Amniotic stem cell (primary cell): ENCODE results near the gene SLC35A5.
"Not testable (repeated sequence)": the region's sequence is repeated elsewhere in the genome, so short reads cannot be mapped to it uniquely, and the experiment has no call there.

Source experiments
- DNase-seq: peaks from one replicate; lab custom pipeline; 2025; lab: John Stamatoyannopoulos, UW

SLC35A5 gene

GRCh38 chr3:112561734-112562529 is at the start of gene SLC35A5, which contains the start of gene ATG3:
Gene SLC35A5, plus strand, starts transcription at chr3:112562045. Its CDS starts 1,359 bp downstream, at chr3:112563404.
Gene ATG3, minus strand, starts transcription at chr3:112561962. Its CDS starts 434 bp downstream, at chr3:112561528.
- DNase-seq, result peak; percentile 96

- DNase-seq, result no peak
These were observed 49.5 kb upstream of the SLC35A5 start for GRCh38 chr3:112512320-112512719.

- no peak for DNase-seq
These were observed 47.2 kb upstream of the SLC35A5 start for GRCh38 chr3:112514527-112515128.

- not testable (repeated sequence) for DNase-seq
These were observed 42.9 kb upstream of the SLC35A5 start for GRCh38 chr3:112518970-112519369.

GRCh38 chr3:112519424-112520001 is 42.3 kb upstream of the SLC35A5 start:
- peak; percentile 10 for DNase-seq

GRCh38 chr3:112524127-112524526 is 37.7 kb upstream of the SLC35A5 start:
- not testable (repeated sequence) for DNase-seq

DNA sequence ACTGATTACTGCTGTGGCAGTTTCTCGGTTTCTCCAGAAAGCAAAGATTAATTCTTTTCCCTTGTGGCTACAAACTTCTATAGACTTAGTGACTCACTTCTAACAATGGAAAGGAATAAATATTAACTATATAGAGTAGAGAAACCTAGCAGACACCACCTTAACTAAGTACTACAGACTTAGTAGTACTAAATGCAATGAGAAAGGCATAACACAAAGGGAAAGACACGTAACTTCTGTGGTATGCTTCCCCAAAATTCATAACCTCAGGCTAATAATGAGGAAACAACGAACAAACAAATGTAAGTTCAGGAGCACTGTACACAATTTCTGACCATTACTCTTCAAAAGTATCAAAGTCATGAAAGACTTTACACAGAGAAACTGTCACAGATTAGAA is 31.3 kb upstream of the SLC35A5 start:
- no peak for DNase-seq

- no peak for DNase-seq
These were observed 30.5 kb upstream of the SLC35A5 start for GRCh38 chr3:112531358-112531781.

DNA sequence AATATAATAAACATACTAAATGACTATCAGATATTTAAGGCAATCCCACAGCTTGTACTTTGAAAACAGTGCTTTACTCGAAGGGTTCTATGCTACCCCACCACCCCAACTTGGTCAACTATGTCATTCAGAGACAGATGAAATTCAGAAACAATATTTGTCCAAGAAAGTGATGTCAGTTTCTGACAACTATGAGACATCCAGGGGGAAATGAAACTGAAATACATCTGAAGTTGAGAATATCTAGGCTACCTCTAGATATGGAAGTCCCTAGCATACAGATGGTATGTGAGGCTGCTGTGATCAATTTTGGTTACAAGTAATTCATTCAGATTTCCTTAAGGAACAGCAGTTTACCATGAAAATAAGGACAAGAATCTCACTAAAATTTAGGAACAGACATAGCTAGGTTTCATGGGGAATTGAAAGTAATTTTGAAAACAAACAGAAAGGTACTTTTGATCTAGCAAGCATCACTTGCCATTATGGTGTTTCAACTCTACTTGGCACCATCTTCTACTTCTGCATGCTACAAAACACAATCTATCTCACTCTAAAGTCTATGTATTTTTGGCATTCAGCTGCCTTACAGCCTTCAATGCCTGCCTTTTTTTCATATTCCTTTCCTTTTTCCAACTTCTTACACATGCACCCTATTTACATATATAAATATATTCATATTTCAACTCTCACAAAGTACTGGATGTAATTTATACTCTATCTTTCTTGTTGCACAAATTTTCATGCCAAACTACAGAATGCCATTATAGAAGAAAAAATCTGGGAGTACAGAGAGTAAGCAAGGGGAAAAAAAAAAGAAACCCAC is 21.8 kb upstream of the SLC35A5 start:
- DNase-seq, result no peak

GRCh38 chr3:112546216-112546759 is 15.6 kb upstream of the SLC35A5 start:
- no peak for DNase-seq

- no peak for DNase-seq
These were observed 11.0 kb upstream of the SLC35A5 start for GRCh38 chr3:112550859-112551258.

- DNase-seq, result no peak
These were observed 6.2 kb upstream of the SLC35A5 start for GRCh38 chr3:112555535-112556170.

- no peak for DNase-seq
These were observed 3.9 kb upstream of the SLC35A5 start for GRCh38 chr3:112557976-112558375.

DNA sequence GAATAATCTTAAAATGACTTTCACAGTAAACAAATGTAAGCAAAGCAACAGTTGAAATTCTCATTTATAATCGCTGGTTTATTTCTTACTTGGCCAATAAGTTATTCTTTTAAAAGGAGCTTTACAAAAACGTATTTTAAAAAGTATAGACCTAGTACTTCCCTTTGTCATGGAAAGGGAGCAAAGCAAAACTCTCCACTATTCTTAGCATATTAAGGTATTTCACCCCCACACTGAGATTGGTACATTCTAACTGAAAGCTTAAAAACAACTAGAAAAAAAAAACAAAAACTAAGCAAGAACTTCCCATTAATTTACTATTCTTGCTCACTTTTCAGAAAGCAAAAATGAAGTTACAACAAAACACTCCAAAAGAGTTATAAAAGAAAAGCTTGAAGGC is 1.5 kb upstream of the SLC35A5 start:
- no peak for DNase-seq

DNA sequence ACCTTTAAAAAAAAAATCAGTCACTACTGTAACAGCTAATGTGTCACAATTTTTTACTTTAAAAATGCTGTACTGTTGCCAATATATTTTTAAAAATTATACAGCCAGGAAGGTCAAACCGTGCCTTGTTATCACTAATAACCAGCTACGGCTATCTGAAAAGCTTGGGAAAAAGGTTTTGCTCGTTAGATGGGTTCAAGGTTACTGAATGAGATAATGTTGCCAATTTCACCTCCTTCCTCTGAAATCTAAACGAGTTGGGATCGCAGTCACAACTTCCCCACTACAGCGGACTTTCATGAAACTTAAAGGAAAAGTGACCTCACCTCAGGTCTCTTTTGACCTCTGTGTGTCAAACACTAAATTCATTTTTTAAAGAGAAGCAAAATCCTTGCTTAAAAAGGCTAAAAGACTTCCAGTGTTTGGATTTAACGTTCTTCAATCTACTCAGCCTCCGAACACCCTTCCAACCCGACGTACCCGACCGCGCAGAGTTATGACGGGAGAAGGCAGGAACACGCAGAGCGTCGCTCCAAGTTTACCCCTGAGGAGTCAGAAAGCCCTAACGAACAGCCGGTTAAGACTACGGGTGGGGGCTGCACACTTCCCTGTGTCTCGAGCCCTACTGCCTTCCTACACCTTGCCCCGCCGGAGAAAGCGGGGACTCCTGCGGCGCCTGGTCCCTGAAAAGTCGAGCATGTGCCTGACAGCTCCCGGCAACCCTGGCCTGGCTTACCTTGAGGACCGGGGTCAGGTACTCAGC is 943 bp upstream of the SLC35A5 start:
- peak; percentile 89 for DNase-seq

- DNase-seq, result no peak
These were observed 436 bp upstream of the SLC35A5 start for GRCh38 chr3:112561484-112561733.

DNA sequence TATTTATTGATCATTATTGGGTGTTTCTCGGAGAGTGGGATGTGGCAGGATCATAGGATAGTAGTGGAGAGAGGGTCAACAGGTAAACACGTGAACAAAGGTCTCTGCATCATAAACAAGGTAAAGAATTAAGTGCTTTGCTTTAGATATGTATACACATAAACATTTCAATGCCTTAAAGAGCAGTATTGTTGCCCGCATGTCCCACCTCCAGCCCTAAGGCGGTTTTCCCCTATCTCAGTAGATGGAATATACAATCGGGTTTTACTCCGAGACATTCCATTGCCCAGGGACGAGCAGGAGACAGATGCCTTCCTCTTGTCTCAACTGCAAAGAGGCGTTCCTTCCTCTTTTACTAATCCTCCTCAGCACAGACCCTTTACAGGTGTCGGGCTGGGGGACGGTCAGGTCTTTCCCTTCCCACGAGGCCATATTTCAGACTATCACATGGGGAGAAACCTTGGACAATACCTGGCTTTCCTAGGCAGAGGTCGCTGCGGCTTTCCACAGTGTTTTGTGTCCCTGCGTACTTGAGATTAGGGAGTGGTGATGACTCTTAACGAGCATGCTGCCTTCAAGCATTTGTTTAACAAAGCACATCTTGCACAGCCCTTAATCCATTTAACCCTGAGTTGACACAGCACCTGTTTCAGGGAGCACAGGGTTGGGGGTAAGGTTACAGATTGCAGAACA is 2.5 kb downstream of the SLC35A5 start:
- not testable (repeated sequence) for DNase-seq

DNA sequence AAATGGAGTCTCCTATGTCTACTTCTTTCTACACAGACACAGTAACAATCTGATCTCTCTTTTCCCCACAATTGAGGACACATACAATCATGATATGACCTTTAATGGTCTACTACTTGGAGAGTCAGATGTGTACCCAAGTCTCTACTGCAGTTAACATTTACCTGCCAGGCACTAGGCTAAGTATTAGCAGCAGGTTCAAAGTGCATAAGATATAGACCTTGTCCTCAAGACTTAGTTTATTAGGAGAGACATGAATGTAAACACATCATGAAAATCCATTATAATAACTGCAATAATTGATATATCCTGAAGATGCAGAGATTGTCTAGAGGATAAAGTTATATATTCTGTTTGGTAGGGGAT is 3.1 kb downstream of the SLC35A5 start:
- no peak for DNase-seq

DNA sequence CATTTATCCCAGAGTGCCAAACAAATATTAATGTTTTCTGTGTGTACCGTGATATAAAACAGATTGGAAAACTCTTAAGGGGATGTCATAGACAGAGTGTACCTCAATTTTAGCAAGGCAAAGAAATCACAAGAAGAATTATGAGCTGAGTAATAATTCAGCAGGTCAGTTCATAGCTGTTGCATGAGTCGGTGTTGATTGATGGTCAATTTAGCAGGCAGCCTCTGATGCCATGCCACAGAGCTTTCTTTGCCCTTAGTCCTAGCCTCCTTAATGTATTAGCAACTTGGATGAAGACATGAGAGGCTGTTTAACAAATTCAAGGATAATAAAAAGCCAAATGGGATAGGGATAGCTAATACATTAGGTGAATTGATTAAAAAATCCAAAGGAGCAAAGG is 6.8 kb downstream of the SLC35A5 start:
- DNase-seq, result no peak

DNA sequence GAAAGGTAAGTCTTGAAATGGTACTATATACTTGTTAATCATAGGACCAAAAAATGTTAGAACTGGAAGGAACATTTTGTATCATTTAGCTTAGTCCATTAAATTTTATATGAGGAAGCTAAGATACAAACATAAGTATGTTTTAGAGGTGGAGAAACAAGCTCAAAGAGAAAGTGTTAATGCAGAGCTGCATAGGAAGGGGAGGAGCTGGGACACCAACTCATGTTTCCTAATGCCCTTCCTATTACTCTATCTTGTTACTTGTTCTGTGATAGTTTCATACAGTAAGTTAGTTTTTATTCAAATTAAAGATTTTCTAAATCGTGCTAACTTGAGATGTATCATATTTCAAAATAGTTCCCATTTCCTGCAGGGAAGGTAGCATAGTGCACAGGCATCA is 7.4 kb downstream of the SLC35A5 start:
- no peak for DNase-seq
